ENCODE results near the gene FAF1. TPM values are rescaled to one million over a fixed set of nuclear protein-coding genes. Genes with fewer than 3 reads are reported as not detected.

Gene FAF1
- total and polyA plus RNA-seq, 8 donors = 20.1 to 144 (median 27.4) TPM

DNA sequence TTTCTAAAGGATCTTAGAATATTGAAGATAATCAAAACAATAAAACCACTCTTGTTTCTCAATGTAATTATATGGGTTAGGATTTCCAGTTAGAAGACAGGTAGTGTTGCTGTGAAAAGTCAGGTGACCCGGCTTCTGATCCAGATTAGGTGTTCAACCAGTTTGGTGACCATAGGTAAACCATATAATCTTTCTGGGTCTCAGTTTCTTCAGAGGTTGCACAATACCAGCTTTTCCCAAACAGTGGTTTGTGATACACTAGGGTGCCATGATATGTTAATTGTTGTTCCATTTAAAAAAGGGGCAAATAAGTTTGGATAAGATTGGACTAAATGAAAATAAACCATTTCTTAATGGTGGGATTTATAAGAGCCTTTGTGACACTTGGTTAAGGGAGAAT, 472.3 kb downstream of the FAF1 start:
- DNase-seq = no peak
- intact Hi-C loops (cut with DNase I; ENCODE audit: low total_unique reads) = no loop called here
- TF ChIP-seq POLR2AphosphoS5 (IDR thresholded peaks at IDR 0.05) (no peak), POLR2A (IDR thresholded peaks at IDR 0.05) (no peak), EP300 (IDR thresholded peaks at IDR 0.05) (no peak)
- TF ChIP-seq, protein P1, sequence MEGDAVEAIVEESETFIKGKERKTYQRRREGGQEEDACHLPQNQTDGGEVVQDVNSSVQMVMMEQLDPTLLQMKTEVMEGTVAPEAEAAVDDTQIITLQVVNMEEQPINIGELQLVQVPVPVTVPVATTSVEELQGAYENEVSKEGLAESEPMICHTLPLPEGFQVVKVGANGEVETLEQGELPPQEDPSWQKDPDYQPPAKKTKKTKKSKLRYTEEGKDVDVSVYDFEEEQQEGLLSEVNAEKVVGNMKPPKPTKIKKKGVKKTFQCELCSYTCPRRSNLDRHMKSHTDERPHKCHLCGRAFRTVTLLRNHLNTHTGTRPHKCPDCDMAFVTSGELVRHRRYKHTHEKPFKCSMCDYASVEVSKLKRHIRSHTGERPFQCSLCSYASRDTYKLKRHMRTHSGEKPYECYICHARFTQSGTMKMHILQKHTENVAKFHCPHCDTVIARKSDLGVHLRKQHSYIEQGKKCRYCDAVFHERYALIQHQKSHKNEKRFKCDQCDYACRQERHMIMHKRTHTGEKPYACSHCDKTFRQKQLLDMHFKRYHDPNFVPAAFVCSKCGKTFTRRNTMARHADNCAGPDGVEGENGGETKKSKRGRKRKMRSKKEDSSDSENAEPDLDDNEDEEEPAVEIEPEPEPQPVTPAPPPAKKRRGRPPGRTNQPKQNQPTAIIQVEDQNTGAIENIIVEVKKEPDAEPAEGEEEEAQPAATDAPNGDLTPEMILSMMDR (IDR thresholded peaks at IDR 0.05) = no peak
- Histone ChIP-seq H3K9me3 (no peaks in the 10 kb centered on the region), H3K27me3 (no peaks in the 10 kb centered on the region), H3K4me1 (no peaks in the 10 kb centered on the region), H3K4me3 (no peak overlapping the region), H3K36me3 (peaks cover 4 to 68% (median 33%) of the 10 kb centered on the region in 4 donors), H3K27ac (no peak overlapping the region)
- 72 to 84% (median 76%) methylated on average over 1 of the region's 1 CpG for WGBS, 5 donors

DNA sequence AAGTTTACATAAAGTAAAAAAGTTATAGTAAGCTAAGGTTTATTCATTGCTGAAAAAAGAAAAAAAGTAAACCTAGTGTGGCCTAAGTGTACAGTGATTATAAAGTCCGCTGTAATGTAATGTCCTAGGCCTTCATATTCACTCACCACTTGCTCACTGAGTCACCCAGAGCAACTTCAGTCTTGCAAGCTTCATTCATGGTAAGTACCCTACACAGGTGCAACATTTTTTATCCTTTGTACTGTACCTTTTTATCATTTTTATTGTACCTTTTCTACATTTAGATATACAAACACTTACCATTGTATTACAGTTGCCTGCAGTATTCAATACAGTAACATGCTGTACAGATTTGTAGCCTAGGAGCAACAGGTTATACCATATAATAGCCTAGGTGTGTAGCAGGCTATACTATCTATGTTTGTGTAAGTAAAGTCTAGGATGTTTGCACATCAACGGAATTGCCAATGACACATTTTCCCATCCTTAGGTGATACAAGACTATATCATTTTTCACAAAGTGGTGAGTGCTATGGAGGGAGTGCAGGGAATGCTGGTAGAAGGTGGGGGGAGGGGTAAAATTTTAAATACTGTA, 478.8 kb downstream of the FAF1 start:
- H3K27ac ChIP-seq = no peak overlapping the region
- 79 to 92% (median 82%) methylated on average over 2 of the region's 2 CpGs for WGBS, 5 donors
- H3K27me3 ChIP-seq = no peaks in the 10 kb centered on the region
- no peak for TF ChIP-seq EP300 (IDR thresholded peaks at IDR 0.05)
- H3K4me1 ChIP-seq = no peaks in the 10 kb centered on the region
- no peaks in the 10 kb centered on the region for H3K9me3 ChIP-seq
- no peak overlapping the region for H3K4me3 ChIP-seq
- intact Hi-C loops (cut with DNase I; ENCODE audit: low total_unique reads) = no loop called here
- peaks cover 0 to 22% (median 3%) of the 10 kb centered on the region in 4 donors for H3K36me3 ChIP-seq
- no peak for DNase-seq

DNA sequence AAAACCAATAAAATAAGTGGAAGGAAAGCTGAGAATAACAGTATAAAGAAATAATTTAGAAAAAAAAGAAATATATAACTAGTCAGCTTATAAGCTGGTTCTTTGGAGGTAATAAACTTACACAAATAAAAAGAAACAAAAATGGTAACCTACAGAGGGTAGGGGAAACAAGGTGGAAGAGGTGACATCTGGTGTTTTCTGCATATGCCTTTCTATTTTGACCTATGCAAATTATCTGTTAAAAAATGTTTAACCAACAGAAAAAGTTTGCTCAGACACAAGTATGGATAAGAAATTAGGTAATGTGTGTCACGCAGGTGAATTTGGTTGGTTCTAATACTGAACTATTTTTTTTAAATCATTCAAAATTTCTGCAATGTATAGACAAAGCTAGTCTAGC, 483.3 kb downstream of the FAF1 start:
- Histone ChIP-seq H3K4me1 (no peaks in the 10 kb centered on the region), H3K9me3 (no peaks in the 10 kb centered on the region), H3K27me3 (no peaks in the 10 kb centered on the region), H3K36me3 (peaks cover 0 to 37% (median 30%) of the 10 kb centered on the region in 4 donors), H3K27ac (no peak overlapping the region), H3K4me3 (no peak overlapping the region)
- 43 to 93% (median 91%) methylated on average over 1 of the region's 1 CpG for WGBS, 5 donors
- TF ChIP-seq EP300 (IDR thresholded peaks at IDR 0.05) (no peak), POLR2AphosphoS5 (IDR thresholded peaks at IDR 0.05) (no peak), POLR2A (IDR thresholded peaks at IDR 0.05) (no peak)
- TF ChIP-seq, protein P1 (IDR thresholded peaks at IDR 0.05) = no peak
- no peak for DNase-seq
- intact Hi-C loops (cut with DNase I; ENCODE audit: low total_unique reads) = no loop called here

DNA sequence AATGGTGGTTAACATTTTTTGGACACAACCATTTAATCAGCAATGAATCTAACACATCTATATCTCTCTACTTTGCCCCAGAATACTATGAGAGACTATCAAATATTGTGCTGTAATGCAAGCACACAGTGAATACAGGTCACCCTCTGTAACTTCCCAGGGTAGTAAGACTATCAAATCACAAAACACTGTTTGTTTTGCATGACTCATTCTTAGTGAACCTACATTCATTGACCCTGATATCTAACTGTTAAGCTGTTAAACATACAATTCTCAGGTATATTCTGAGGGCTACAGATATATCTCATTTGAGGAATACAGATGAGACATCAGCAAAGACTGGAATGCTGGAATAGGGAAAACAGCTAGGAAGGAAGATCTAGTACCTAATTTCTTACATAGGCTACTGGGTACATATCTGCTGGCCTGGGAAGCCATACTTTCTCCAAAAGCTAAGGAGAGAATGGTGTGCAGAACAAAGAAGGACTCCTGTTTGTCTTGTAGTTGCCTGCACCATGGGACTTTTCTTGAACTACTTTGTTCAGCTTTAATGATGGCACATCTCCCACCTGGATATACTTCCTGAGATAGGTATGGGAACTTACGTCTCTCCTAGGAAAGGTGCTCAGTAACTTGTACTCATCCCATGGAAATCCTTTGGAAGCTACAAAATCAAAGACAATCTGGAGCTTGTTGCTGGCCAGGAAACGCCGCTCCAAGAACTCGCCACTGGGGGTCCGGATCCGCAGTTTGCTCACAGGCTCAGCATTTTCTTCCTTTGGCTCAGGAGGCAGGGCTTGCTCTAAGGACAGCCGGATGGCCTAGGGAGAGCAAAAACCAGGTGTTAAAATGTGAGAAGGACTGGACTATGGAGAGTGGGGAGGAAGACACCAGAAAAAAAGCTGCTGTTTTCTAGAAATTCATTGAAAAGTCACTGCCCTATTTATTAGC, 484.9 kb downstream of the FAF1 start:
- no peaks in the 10 kb centered on the region for H3K9me3 ChIP-seq
- H3K4me1 ChIP-seq = no peaks in the 10 kb centered on the region
- DNase-seq = peak in 1 of 2 donors; percentile 55
- H3K4me3 ChIP-seq = no peak overlapping the region
- peaks cover 0 to 47% (median 31%) of the 10 kb centered on the region in 4 donors for H3K36me3 ChIP-seq
- H3K27ac ChIP-seq = no peak overlapping the region
- H3K27me3 ChIP-seq = no peaks in the 10 kb centered on the region
- TF ChIP-seq EP300 (IDR thresholded peaks at IDR 0.05) = no peak
- no peak for TF ChIP-seq POLR2AphosphoS5 (IDR thresholded peaks at IDR 0.05)
- TF ChIP-seq POLR2A (IDR thresholded peaks at IDR 0.05) = no peak
- TF ChIP-seq, protein P1 (IDR thresholded peaks at IDR 0.05) = no peak
- intact Hi-C loops (cut with DNase I; ENCODE audit: low total_unique reads) = no loop called here
- WGBS, 5 donors = 90 to 97% (median 94%) methylated on average over 7 of the region's 7 CpGs
